Vagina (tissue), 2 donors: ENCODE data around the gene C13orf46.

ENCODE experiments used
- POLR2AphosphoS5 ChIP-seq, 2 donors: sonication (generic); formaldehyde crosslinking; IDR thresholded peaks; one replicate each; pipeline ENCODE4 v1.9.0; 2017; ENCODE audit warnings: antibody characterized with exemption in 2 of 2, mild to moderate bottlenecking in 2 of 2, low read depth in 1 of 2; ENCODE audit not compliant: insufficient read depth in 1 of 2
- TF ChIP-seq, protein P1 (sequence below), 3 experiments: fragments of 450-650 bp in 2 of 3; fragments of 200-600 bp in 1 of 3; sonication (generic) in 1 of 3; IDR thresholded peaks; one replicate each; pipeline ENCODE4 v1.5.1; 2017 to 2019; ENCODE audit warnings: antibody characterized with exemption in 3 of 3, mild to moderate bottlenecking in 2 of 3, moderate library complexity in 2 of 3

DNA sequence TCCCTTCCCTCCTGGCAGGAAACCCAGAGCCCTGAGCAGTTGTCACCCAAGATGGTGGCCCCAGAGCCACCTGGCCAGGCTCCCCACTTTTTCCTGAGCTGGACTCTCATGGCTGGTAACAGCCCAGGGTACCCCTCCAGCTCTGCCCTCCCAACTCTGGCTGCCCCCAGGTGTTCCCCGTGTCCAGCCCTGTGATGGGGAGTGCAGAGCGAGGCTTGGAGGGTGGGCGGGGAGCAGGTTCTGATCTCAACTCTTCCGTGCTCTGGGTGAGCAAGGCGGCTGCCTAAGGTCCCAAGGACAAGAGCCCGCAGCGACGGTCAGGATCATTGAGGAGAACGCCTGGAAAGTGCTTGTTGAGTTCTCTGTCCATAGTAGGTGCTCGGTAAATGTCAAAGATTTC is 55.3 kb downstream of the C13orf46 start:
- TF ChIP-seq, protein P1, sequence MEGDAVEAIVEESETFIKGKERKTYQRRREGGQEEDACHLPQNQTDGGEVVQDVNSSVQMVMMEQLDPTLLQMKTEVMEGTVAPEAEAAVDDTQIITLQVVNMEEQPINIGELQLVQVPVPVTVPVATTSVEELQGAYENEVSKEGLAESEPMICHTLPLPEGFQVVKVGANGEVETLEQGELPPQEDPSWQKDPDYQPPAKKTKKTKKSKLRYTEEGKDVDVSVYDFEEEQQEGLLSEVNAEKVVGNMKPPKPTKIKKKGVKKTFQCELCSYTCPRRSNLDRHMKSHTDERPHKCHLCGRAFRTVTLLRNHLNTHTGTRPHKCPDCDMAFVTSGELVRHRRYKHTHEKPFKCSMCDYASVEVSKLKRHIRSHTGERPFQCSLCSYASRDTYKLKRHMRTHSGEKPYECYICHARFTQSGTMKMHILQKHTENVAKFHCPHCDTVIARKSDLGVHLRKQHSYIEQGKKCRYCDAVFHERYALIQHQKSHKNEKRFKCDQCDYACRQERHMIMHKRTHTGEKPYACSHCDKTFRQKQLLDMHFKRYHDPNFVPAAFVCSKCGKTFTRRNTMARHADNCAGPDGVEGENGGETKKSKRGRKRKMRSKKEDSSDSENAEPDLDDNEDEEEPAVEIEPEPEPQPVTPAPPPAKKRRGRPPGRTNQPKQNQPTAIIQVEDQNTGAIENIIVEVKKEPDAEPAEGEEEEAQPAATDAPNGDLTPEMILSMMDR (IDR thresholded peaks at IDR 0.05), result no peak
- TF ChIP-seq POLR2AphosphoS5 (IDR thresholded peaks at IDR 0.05; ENCODE audit: insufficient read depth in 1 of 2, low read depth in 1 of 2), result no peak
